ENCODE results near the gene S100A3.

S100A3 gene

DNA sequence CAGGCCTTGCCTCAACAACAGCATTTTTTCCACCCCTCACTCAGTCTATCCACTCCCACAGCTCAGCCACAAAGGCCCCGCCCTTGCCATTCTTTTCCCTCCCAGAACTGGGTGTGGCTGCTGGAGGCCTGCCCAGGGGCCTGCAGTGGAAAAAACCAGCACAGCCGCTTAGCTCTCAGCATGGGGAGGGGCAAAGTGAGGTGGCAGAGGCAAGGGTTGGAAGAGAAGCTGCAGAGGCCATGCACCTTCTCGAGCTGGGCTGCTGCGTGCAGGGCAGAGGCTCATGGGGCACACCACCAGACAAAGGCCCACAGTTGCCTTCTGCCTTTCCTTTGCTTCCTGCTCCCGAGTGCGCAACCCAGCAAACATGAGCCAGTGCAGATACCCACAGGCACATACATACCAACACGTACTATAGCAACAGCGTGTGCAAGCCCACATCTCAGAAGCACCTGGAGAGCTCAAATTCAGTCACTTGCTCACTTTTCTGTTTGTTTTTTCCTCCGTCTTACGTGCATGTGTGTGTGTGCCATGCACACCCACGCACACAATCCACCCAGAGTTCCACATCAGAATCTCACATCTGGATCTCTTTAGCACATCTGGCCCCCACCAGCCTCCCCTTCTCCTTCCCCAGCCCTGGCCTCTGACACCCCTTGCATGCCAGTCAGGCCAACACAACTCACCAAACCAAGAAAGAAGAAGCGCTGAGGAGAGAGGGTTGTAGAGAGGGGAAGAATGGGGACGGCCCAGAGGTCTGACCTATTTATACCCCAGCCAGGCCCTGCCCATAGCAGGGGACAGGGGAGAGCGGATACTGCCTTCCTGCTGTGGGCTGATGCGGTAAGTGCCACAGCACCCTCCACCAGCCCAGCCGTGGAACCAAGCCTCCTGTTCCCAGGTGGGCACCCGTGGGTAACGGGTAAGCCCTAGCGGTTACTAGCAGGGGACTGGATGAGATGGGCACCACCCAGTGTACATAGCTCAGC lies 3.7 kb downstream of the S100A3 start, which contains the start of gene S100A4:
TSS of gene S100A4 (minus strand) at position 740 of the 989 bp plus-strand sequence. CDS start 1,012 bp downstream, outside the sequence.
- peak; percentile 85 for DNase-seq (ENCODE audit: low spot score)
- Histone ChIP-seq H4K8ac (ENCODE audit: low read depth, low read length) (peak within 1 kb of the TSS; percentile 92), H3K36me3 (replicated peaks in 1 of 2; ENCODE audit: control insufficient read depth in 2 of 2, insufficient read depth in 2 of 2, low read length in 2 of 2) (no peaks in the 10 kb centered on the region), H3K14ac (ENCODE audit: low read length) (peak within 1 kb of the TSS; percentile 3), H3K18ac (ENCODE audit: low read length) (peak within 1 kb of the TSS; percentile 97), H2BK12ac (ENCODE audit: low read length) (peak within 1 kb of the TSS; percentile 99), H3K4ac (ENCODE audit: low read length) (peak within 1 kb of the TSS; percentile 79), H3K9me3 (replicated peaks in 1 of 2; ENCODE audit: control insufficient read depth in 2 of 2, insufficient read depth in 1 of 2, low read depth in 1 of 2, low read length in 2 of 2) (no peaks in the 10 kb centered on the region), H2BK15ac (ENCODE audit: low read length) (peak within 1 kb of the TSS; percentile 78), H3K79me1 (ENCODE audit: low read depth, low read length) (no peaks in the 10 kb centered on the region), H2AFZ (ENCODE audit: low read length) (peak within 1 kb of the TSS; percentile 85), H3K27ac (replicated peaks; ENCODE audit: low read length) (peak within 1 kb of the TSS; percentile 94), H3K4me2 (ENCODE audit: insufficient read depth, low read length, poor library complexity, severe bottlenecking) (peak within 1 kb of the TSS; percentile 48), H2BK120ac (ENCODE audit: low read depth, low read length) (peak within 1 kb of the TSS; percentile 90), H2BK5ac (ENCODE audit: low read length) (peak within 1 kb of the TSS; percentile 94), H3K23ac (ENCODE audit: low read depth, low read length, poor library complexity) (peak within 1 kb of the TSS; percentile 56), H3K4me1 (ENCODE audit: control insufficient read depth in 2 of 2, insufficient read depth in 1 of 2, low read depth in 1 of 2, low read length in 2 of 2) (peaks cover 13 to 31% of the 10 kb centered on the region in 2 donors), H3K4me3 (ENCODE audit: low read length in 2 of 2) (peak within 1 kb of the TSS in 1 of 2 donors; percentile 37), H2AK5ac (ENCODE audit: low read depth, low read length) (peak within 1 kb of the TSS; percentile 99), H3K27me3 (ENCODE audit: control insufficient read depth in 3 of 3, insufficient read depth in 3 of 3, low read depth in 1 of 3, low read length in 3 of 3) (peaks cover 0 to 31% (median 0%) of the 10 kb centered on the region in 3 experiments), H3K9ac (ENCODE audit: low read depth, low read length, poor library complexity) (peak within 1 kb of the TSS; percentile 86), H4K91ac (ENCODE audit: low read depth, low read length, poor library complexity) (peak within 1 kb of the TSS; percentile 96)
- WGBS, 2 donors (ENCODE audit: extremely low coverage in 2 of 2, insufficient read length in 2 of 2, insufficient replicate concordance in 1 of 2), result no CpG with 5 or more reads among the region's 19 CpGs

DNA sequence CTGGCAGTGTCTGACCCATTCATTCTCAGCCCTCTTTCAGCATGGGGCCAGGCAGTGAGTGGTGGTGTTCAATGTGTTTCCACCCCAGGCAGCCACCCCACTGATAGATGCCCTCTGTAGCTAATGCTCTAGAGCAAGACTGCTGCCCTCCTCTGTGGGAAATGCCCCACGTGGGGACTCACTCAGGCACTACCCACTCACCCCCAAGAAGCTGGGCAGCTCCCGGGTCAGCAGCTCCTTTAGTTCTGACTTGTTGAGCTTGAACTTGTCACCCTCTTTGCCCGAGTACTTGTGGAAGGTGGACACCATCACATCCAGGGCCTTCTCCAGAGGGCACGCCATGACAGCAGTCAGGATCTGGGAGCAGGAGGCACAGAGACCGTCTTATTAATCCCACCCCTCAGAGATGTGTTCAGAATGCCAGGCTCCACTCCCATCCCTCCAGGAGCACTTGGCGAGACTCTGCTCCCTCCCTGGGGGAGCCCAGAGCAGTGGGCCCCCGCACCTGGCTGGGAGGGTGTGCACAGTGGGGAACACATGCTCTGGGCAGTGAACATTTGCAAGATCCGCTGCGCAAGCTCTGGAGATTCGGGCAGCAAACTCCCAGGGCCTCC lies 4.5 kb downstream of the S100A3 start:
- Histone ChIP-seq H3K4me3 (ENCODE audit: low read length in 2 of 2) (peak overlapping the region in 1 of 2 donors; percentile 37), H2BK120ac (ENCODE audit: low read depth, low read length) (peak overlapping the region; percentile 48), H2AFZ (ENCODE audit: low read length) (peak overlapping the region; percentile 85), H3K79me1 (ENCODE audit: low read depth, low read length) (no peaks in the 10 kb centered on the region), H3K23ac (ENCODE audit: low read depth, low read length, poor library complexity) (peak overlapping the region; percentile 56), H3K4ac (ENCODE audit: low read length) (peak overlapping the region; percentile 79), H4K8ac (ENCODE audit: low read depth, low read length) (peak overlapping the region; percentile 92), H3K9me3 (replicated peaks in 1 of 2; ENCODE audit: control insufficient read depth in 2 of 2, insufficient read depth in 1 of 2, low read depth in 1 of 2, low read length in 2 of 2) (no peaks in the 10 kb centered on the region), H2BK5ac (ENCODE audit: low read length) (peak overlapping the region; percentile 85), H2AK5ac (ENCODE audit: low read depth, low read length) (peak overlapping the region; percentile 99), H3K27me3 (ENCODE audit: control insufficient read depth in 3 of 3, insufficient read depth in 3 of 3, low read depth in 1 of 3, low read length in 3 of 3) (peaks cover 0 to 30% (median 0%) of the 10 kb centered on the region in 3 experiments), H3K18ac (ENCODE audit: low read length) (peak overlapping the region; percentile 97), H3K9ac (ENCODE audit: low read depth, low read length, poor library complexity) (peak overlapping the region; percentile 86), H3K27ac (replicated peaks; ENCODE audit: low read length) (peak overlapping the region; percentile 94), H3K36me3 (replicated peaks in 1 of 2; ENCODE audit: control insufficient read depth in 2 of 2, insufficient read depth in 2 of 2, low read length in 2 of 2) (no peaks in the 10 kb centered on the region), H2BK15ac (ENCODE audit: low read length) (peak overlapping the region; percentile 78), H3K4me1 (ENCODE audit: control insufficient read depth in 2 of 2, insufficient read depth in 1 of 2, low read depth in 1 of 2, low read length in 2 of 2) (peaks cover 13 to 31% of the 10 kb centered on the region in 2 donors), H2BK12ac (ENCODE audit: low read length) (peak overlapping the region; percentile 79), H4K91ac (ENCODE audit: low read depth, low read length, poor library complexity) (peak overlapping the region; percentile 81), H3K14ac (ENCODE audit: low read length) (no peak overlapping the region), H3K4me2 (ENCODE audit: insufficient read depth, low read length, poor library complexity, severe bottlenecking) (peak overlapping the region; percentile 48)
- no CpG with 5 or more reads among the region's 10 CpGs for WGBS, 2 donors (ENCODE audit: extremely low coverage in 2 of 2, insufficient read length in 2 of 2, insufficient replicate concordance in 1 of 2)
- no peak for DNase-seq (ENCODE audit: low spot score)

DNA sequence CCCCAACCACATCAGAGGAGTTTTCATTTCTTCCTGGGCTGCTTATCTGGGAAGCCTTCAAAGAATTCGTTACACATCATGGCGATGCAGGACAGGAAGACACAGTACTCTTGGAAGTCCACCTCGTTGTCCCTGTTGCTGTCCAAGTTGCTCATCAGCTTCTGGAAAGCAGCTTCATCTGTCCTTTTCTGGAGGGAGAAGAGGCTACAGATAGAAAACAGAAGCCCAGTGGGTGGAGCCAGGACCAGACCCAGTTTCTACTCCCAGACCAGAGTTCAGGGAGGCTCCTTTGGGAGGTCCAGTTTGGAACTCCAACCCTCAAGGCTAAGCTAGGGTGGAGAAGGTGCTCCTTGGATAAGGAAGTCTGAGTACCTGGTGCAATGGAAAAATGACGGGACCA lies 5.3 kb downstream of the S100A3 start:
- H3K4me3 ChIP-seq (ENCODE audit: low read length in 2 of 2), result no peak overlapping the region
- no peak overlapping the region for H3K4ac ChIP-seq (ENCODE audit: low read length)
- no peak overlapping the region for H3K4me2 ChIP-seq (ENCODE audit: insufficient read depth, low read length, poor library complexity, severe bottlenecking)
- no peak overlapping the region for H2AFZ ChIP-seq (ENCODE audit: low read length)
- H3K36me3 ChIP-seq (replicated peaks in 1 of 2; ENCODE audit: control insufficient read depth in 2 of 2, insufficient read depth in 2 of 2, low read length in 2 of 2), result no peaks in the 10 kb centered on the region
- no peaks in the 10 kb centered on the region for H3K79me1 ChIP-seq (ENCODE audit: low read depth, low read length)
- no peak overlapping the region for H2BK5ac ChIP-seq (ENCODE audit: low read length)
- no peak overlapping the region for H4K91ac ChIP-seq (ENCODE audit: low read depth, low read length, poor library complexity)
- H3K14ac ChIP-seq (ENCODE audit: low read length), result no peak overlapping the region
- no peak overlapping the region for H3K23ac ChIP-seq (ENCODE audit: low read depth, low read length, poor library complexity)
- no peak for DNase-seq (ENCODE audit: low spot score)
- H3K4me1 ChIP-seq (ENCODE audit: control insufficient read depth in 2 of 2, insufficient read depth in 1 of 2, low read depth in 1 of 2, low read length in 2 of 2), result peaks cover 13 to 31% of the 10 kb centered on the region in 2 donors
- H2BK120ac ChIP-seq (ENCODE audit: low read depth, low read length), result no peak overlapping the region
- H2AK5ac ChIP-seq (ENCODE audit: low read depth, low read length), result peak overlapping the region; percentile 5
- H3K9ac ChIP-seq (ENCODE audit: low read depth, low read length, poor library complexity), result no peak overlapping the region
- no peaks in the 10 kb centered on the region for H3K9me3 ChIP-seq (replicated peaks in 1 of 2; ENCODE audit: control insufficient read depth in 2 of 2, insufficient read depth in 1 of 2, low read depth in 1 of 2, low read length in 2 of 2)
- H4K8ac ChIP-seq (ENCODE audit: low read depth, low read length), result no peak overlapping the region
- H3K18ac ChIP-seq (ENCODE audit: low read length), result no peak overlapping the region
- H2BK12ac ChIP-seq (ENCODE audit: low read length), result no peak overlapping the region
- no CpG with 5 or more reads among the region's 4 CpGs for WGBS, 2 donors (ENCODE audit: extremely low coverage in 2 of 2, insufficient read length in 2 of 2, insufficient replicate concordance in 1 of 2)
- peaks cover 0 to 24% (median 0%) of the 10 kb centered on the region in 3 experiments for H3K27me3 ChIP-seq (ENCODE audit: control insufficient read depth in 3 of 3, insufficient read depth in 3 of 3, low read depth in 1 of 3, low read length in 3 of 3)
- no peak overlapping the region for H3K27ac ChIP-seq (replicated peaks; ENCODE audit: low read length)
- H2BK15ac ChIP-seq (ENCODE audit: low read length), result no peak overlapping the region

All from neuronal stem cell (in vitro differentiated cells).